ENCODE data around the gene NPY.
"Not testable (repeated sequence)": the region's sequence is repeated elsewhere in the genome, so short reads cannot be mapped to it uniquely, and the experiment has no call there.

NPY gene

DNA sequence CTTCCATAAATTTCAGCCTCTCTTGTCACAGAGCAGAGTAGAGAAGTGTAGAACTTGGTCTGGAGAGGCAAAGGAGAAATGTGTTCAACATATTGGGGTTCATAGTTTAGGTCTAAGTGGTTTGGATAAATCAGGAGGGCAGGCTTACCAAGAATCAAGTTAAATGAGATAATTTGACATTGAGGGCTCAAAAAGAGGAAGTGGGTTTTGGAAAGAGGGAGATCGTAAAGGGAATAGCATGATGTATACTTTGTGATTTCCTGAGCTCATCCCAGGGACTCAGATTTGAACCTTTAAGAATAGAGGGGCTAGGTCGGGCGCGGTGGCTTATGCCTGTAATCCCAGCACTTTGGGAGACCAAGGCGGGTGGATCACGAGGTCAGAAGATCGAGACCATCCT, 34.7 kb upstream of the NPY start:
- Histone ChIP-seq H3K4me3 (ENCODE audit: low read depth, low read length) (no peak overlapping the region), H3K9me3 (ENCODE audit: control insufficient read depth, low read length) (peaks cover under 1% of the 10 kb centered on the region), H3K27ac (no peak overlapping the region), H3K9ac (no peak overlapping the region), H3K27me3 (ENCODE audit: control insufficient read depth, insufficient read depth, low read length) (no peaks in the 10 kb centered on the region), H3K36me3 (ENCODE audit: control insufficient read depth, insufficient read depth, low read length) (peaks cover 2% of the 10 kb centered on the region), H3K79me2 (no peaks in the 10 kb centered on the region), H3K4me1 (no peaks in the 10 kb centered on the region), H2AFZ (no peak overlapping the region), H3K4me2 (ENCODE audit: low read length) (no peak overlapping the region)
- TF ChIP-seq, protein P1, sequence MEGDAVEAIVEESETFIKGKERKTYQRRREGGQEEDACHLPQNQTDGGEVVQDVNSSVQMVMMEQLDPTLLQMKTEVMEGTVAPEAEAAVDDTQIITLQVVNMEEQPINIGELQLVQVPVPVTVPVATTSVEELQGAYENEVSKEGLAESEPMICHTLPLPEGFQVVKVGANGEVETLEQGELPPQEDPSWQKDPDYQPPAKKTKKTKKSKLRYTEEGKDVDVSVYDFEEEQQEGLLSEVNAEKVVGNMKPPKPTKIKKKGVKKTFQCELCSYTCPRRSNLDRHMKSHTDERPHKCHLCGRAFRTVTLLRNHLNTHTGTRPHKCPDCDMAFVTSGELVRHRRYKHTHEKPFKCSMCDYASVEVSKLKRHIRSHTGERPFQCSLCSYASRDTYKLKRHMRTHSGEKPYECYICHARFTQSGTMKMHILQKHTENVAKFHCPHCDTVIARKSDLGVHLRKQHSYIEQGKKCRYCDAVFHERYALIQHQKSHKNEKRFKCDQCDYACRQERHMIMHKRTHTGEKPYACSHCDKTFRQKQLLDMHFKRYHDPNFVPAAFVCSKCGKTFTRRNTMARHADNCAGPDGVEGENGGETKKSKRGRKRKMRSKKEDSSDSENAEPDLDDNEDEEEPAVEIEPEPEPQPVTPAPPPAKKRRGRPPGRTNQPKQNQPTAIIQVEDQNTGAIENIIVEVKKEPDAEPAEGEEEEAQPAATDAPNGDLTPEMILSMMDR (IDR thresholded peaks at IDR 0.05) = no peak

DNA sequence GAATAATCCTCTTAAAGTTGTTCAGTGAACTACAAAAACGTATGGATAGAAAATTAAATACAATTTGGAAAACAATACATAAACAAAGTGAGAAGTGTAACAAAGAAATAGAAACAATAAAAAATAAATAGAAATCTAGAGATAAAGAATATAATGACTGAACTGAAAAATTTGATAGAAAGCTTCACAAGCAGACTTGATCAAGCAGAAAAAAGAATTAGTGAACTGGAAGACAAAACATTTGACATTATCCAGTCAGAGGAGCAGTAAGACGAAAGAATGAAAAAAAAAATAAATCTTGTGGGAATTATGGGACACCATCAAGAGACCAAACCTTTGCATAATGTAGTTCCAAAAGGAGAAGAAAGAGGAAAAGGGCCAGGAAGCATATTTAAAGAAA, 32.4 kb upstream of the NPY start:
- Histone ChIP-seq H3K36me3 (ENCODE audit: control insufficient read depth, insufficient read depth, low read length) (peaks cover 2% of the 10 kb centered on the region), H3K4me1 (no peaks in the 10 kb centered on the region), H3K9ac (no peak overlapping the region), H3K79me2 (no peaks in the 10 kb centered on the region), H3K27ac (no peak overlapping the region), H2AFZ (no peak overlapping the region), H3K27me3 (ENCODE audit: control insufficient read depth, insufficient read depth, low read length) (no peaks in the 10 kb centered on the region), H3K4me3 (ENCODE audit: low read depth, low read length) (no peak overlapping the region), H3K4me2 (ENCODE audit: low read length) (no peak overlapping the region), H3K9me3 (ENCODE audit: control insufficient read depth, low read length) (peaks cover 3% of the 10 kb centered on the region)
- TF ChIP-seq, protein P1 (IDR thresholded peaks at IDR 0.05) = no peak

DNA sequence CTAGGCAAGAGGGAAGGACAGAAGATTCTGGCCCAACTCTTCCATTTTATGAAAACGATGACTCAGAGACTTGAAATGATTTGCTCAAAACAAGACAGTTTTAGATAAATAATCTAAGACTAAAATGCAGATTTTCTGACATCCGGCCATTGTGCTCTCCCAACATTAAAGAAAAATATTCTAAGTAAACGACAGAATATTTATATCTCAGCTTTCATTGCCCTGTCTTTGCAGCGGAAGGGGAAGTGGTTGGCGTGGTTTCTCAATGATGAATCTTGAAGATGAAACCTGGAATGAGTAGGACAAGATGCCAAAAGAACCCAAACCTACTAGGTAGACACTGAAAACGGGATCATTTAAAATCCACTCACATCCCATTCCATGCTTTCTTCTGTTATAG, 28.9 kb upstream of the NPY start:
- H3K4me1 ChIP-seq = no peaks in the 10 kb centered on the region
- no peak overlapping the region for H2AFZ ChIP-seq
- no peaks in the 10 kb centered on the region for H3K79me2 ChIP-seq
- peaks cover 2% of the 10 kb centered on the region for H3K36me3 ChIP-seq (ENCODE audit: control insufficient read depth, insufficient read depth, low read length)
- H3K4me3 ChIP-seq (ENCODE audit: low read depth, low read length) = no peak overlapping the region
- no peak overlapping the region for H3K4me2 ChIP-seq (ENCODE audit: low read length)
- no peak overlapping the region for H3K9ac ChIP-seq
- TF ChIP-seq, protein P1 (IDR thresholded peaks at IDR 0.05) = no peak
- H3K27me3 ChIP-seq (ENCODE audit: control insufficient read depth, insufficient read depth, low read length) = no peaks in the 10 kb centered on the region
- peaks cover 3% of the 10 kb centered on the region for H3K9me3 ChIP-seq (ENCODE audit: control insufficient read depth, low read length)
- no peak overlapping the region for H3K27ac ChIP-seq

DNA sequence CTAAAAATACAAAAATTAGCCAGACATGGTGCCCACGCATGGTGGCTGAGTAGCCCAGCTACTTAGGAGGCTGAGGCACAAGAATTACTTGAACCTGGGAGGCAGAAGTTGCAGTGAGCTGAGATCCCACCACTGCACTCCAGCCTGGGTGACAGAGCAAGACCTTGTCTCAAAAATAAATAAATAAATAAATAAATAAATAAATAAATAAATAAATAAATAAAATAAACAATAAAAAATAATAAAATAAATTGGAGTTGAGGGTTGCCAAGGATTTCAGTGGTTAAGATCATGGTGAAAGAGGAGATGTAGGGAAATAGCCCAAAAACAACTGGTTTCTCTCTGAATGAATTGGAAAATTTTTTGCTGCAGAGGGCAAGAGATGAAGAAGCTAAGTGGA, 25.7 kb upstream of the NPY start:
- not testable (repeated sequence) for H3K4me3 ChIP-seq (ENCODE audit: low read depth, low read length); H3K27me3 ChIP-seq (ENCODE audit: control insufficient read depth, insufficient read depth, low read length); H3K79me2 ChIP-seq; H3K27ac ChIP-seq; H3K4me2 ChIP-seq (ENCODE audit: low read length); H3K4me1 ChIP-seq; H3K9ac ChIP-seq; H2AFZ ChIP-seq; H3K36me3 ChIP-seq (ENCODE audit: control insufficient read depth, insufficient read depth, low read length); H3K9me3 ChIP-seq (ENCODE audit: control insufficient read depth, low read length)

DNA sequence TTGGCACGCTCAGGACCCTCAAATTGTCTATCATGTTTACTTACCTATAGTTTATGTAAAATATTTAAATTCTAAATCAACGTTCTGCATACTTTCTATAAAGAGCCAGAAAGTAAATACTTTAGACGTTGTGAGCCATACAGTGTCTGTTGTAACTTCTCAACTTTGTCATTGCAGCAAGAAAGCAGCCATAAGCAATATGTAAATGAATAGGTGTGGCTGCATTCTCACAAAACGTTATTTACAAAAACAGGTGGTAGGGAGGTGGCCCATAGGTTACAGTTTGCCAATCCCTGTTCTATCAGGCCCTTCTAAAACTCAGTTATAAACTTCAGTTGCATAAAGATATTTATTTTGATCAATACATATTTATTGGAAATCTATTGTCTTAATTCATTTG, 12.1 kb upstream of the NPY start:
- Histone ChIP-seq H3K4me3 (ENCODE audit: low read depth, low read length) (no peak overlapping the region), H3K27ac (no peak overlapping the region), H3K4me2 (ENCODE audit: low read length) (no peak overlapping the region), H3K9ac (no peak overlapping the region), H3K79me2 (no peaks in the 10 kb centered on the region), H3K27me3 (ENCODE audit: control insufficient read depth, insufficient read depth, low read length) (no peaks in the 10 kb centered on the region), H2AFZ (no peak overlapping the region), H3K9me3 (ENCODE audit: control insufficient read depth, low read length) (no peaks in the 10 kb centered on the region), H3K36me3 (ENCODE audit: control insufficient read depth, insufficient read depth, low read length) (no peaks in the 10 kb centered on the region), H3K4me1 (no peaks in the 10 kb centered on the region)
- TF ChIP-seq, protein P1 (IDR thresholded peaks at IDR 0.05) = no peak
